IPS-15b (cell line): ENCODE measurements around the gene TBRG1.

Experiments
- H3K27me3 ChIP-seq: one replicate; pipeline ENCODE4 v1.6.1; 2013; ENCODE audit warnings: low read length; ENCODE audit not compliant: control insufficient read depth, insufficient read depth
- H3K36me3 ChIP-seq: one replicate; pipeline ENCODE4 v1.6.1; 2013; ENCODE audit warnings: low read length; ENCODE audit not compliant: control insufficient read depth, insufficient read depth
- H3K4me1 ChIP-seq: one replicate; pipeline ENCODE4 v1.6.1; 2013; ENCODE audit warnings: mild to moderate bottlenecking, low read length; ENCODE audit not compliant: control insufficient read depth, insufficient read depth
- H3K4me3 ChIP-seq: one replicate; pipeline ENCODE4 v1.5.1; 2013; ENCODE audit warnings: low read depth, low read length
- H3K9ac ChIP-seq: one replicate; pipeline ENCODE4 v1.6.1; 2013; ENCODE audit warnings: low read depth, mild to moderate bottlenecking, low read length
- H3K9me3 ChIP-seq: one replicate; pipeline ENCODE4 v1.6.1; 2013; ENCODE audit warnings: mild to moderate bottlenecking, low read length; ENCODE audit not compliant: control insufficient read depth, insufficient read depth

The TBRG1 gene

GRCh38 chr11:124622531-124623451 lies at the start of gene TBRG1:
TSS of gene TBRG1 (plus strand) at chr11:124622864. CDS start at chr11:124623084, 220 bp downstream.
- Histone ChIP-seq H3K4me1 (no peaks in the 10 kb centered on the region), H3K9ac (peak within 1 kb of the TSS; percentile 85), H3K4me3 (peak within 1 kb of the TSS; percentile 92), H3K27me3 (peaks cover 10% of the 10 kb centered on the region), H3K9me3 (no peaks in the 10 kb centered on the region), H3K36me3 (peaks cover 15% of the 10 kb centered on the region)

GRCh38 chr11:124577716-124578427 lies 44.8 kb upstream of the TBRG1 start:
- no peaks in the 10 kb centered on the region for H3K27me3 ChIP-seq
- no peak overlapping the region for H3K9ac ChIP-seq
- no peaks in the 10 kb centered on the region for H3K9me3 ChIP-seq
- no peaks in the 10 kb centered on the region for H3K4me1 ChIP-seq
- H3K4me3 ChIP-seq, result no peak overlapping the region
- no peaks in the 10 kb centered on the region for H3K36me3 ChIP-seq

GRCh38 chr11:124578761-124579160 lies 43.9 kb upstream of the TBRG1 start:
- H3K27me3 ChIP-seq, result no peaks in the 10 kb centered on the region

GRCh38 chr11:124581817-124582216 lies 40.8 kb upstream of the TBRG1 start:
- Histone ChIP-seq H3K27me3 (no peaks in the 10 kb centered on the region), H3K4me1 (peaks cover 3% of the 10 kb centered on the region), H3K4me3 (no peak overlapping the region), H3K36me3 (no peaks in the 10 kb centered on the region), H3K9ac (no peak overlapping the region), H3K9me3 (no peaks in the 10 kb centered on the region)

More at GRCh38 chr11:124578761-124579160, 43.9 kb upstream of the TBRG1 start:
- Histone ChIP-seq H3K4me3 (no peak overlapping the region), H3K9me3 (no peaks in the 10 kb centered on the region), H3K9ac (no peak overlapping the region), H3K36me3 (no peaks in the 10 kb centered on the region), H3K4me1 (no peaks in the 10 kb centered on the region)

- Histone ChIP-seq H3K4me3 (no peak overlapping the region), H3K27me3 (no peaks in the 10 kb centered on the region), H3K4me1 (peaks cover 3% of the 10 kb centered on the region), H3K9ac (no peak overlapping the region), H3K9me3 (no peaks in the 10 kb centered on the region), H3K36me3 (no peaks in the 10 kb centered on the region)
Observed at GRCh38 chr11:124582565-124582964, 40.1 kb upstream of the TBRG1 start.

- Histone ChIP-seq H3K4me1 (peaks cover 3% of the 10 kb centered on the region), H3K9me3 (no peaks in the 10 kb centered on the region), H3K36me3 (no peaks in the 10 kb centered on the region), H3K4me3 (no peak overlapping the region), H3K27me3 (no peaks in the 10 kb centered on the region), H3K9ac (no peak overlapping the region)
Observed at GRCh38 chr11:124583781-124584180, 38.9 kb upstream of the TBRG1 start.

- peaks cover 3% of the 10 kb centered on the region for H3K4me1 ChIP-seq
- H3K27me3 ChIP-seq, result no peaks in the 10 kb centered on the region
- no peaks in the 10 kb centered on the region for H3K9me3 ChIP-seq
- no peak overlapping the region for H3K9ac ChIP-seq
- H3K36me3 ChIP-seq, result no peaks in the 10 kb centered on the region
- no peak overlapping the region for H3K4me3 ChIP-seq
Observed at GRCh38 chr11:124584681-124585372, 37.8 kb upstream of the TBRG1 start.

- H3K4me1 ChIP-seq, result peaks cover 3% of the 10 kb centered on the region
- H3K4me3 ChIP-seq, result no peak overlapping the region
- no peak overlapping the region for H3K9ac ChIP-seq
- no peaks in the 10 kb centered on the region for H3K36me3 ChIP-seq
- H3K27me3 ChIP-seq, result no peaks in the 10 kb centered on the region
- no peaks in the 10 kb centered on the region for H3K9me3 ChIP-seq
Observed at GRCh38 chr11:124586238-124586860, 36.3 kb upstream of the TBRG1 start.

- no peaks in the 10 kb centered on the region for H3K36me3 ChIP-seq
- no peaks in the 10 kb centered on the region for H3K9me3 ChIP-seq
- H3K4me1 ChIP-seq, result no peaks in the 10 kb centered on the region
- no peak overlapping the region for H3K4me3 ChIP-seq
- H3K9ac ChIP-seq, result no peak overlapping the region
- no peaks in the 10 kb centered on the region for H3K27me3 ChIP-seq
Observed at GRCh38 chr11:124591430-124591829, 31.2 kb upstream of the TBRG1 start.

- Histone ChIP-seq H3K4me3 (no peak overlapping the region), H3K9me3 (no peaks in the 10 kb centered on the region), H3K36me3 (no peaks in the 10 kb centered on the region), H3K9ac (no peak overlapping the region), H3K4me1 (no peaks in the 10 kb centered on the region), H3K27me3 (no peaks in the 10 kb centered on the region)
Observed at GRCh38 chr11:124592627-124593026, 30.0 kb upstream of the TBRG1 start.

- Histone ChIP-seq H3K27me3 (no peaks in the 10 kb centered on the region), H3K4me3 (no peak overlapping the region), H3K9ac (no peak overlapping the region), H3K9me3 (no peaks in the 10 kb centered on the region), H3K4me1 (no peaks in the 10 kb centered on the region), H3K36me3 (no peaks in the 10 kb centered on the region)
Observed at GRCh38 chr11:124595302-124595701, 27.4 kb upstream of the TBRG1 start.
